Esophagus squamous epithelium (tissue), 4 donors: Measurements from ENCODE around the gene CLIP4.

ENCODE experiments used
- CTCF ChIP-seq, 6 experiments: fragments of 450-650 bp in 4 of 6; fragments of 200-600 bp in 2 of 6; sonication (generic) in 2 of 6; IDR thresholded peaks; one replicate each; pipeline ENCODE4 v1.5.1; 2016 to 2019; ENCODE audit warnings: antibody characterized with exemption in 6 of 6, mild to moderate bottlenecking in 4 of 6, moderate library complexity in 4 of 6
- POLR2A ChIP-seq, 4 donors: fragments of 450-650 bp; IDR thresholded peaks; one replicate each; pipeline ENCODE4 v1.6.1; 2017; ENCODE audit warnings: antibody characterized with exemption in 4 of 4, mild to moderate bottlenecking in 4 of 4, moderate library complexity in 3 of 4

DNA sequence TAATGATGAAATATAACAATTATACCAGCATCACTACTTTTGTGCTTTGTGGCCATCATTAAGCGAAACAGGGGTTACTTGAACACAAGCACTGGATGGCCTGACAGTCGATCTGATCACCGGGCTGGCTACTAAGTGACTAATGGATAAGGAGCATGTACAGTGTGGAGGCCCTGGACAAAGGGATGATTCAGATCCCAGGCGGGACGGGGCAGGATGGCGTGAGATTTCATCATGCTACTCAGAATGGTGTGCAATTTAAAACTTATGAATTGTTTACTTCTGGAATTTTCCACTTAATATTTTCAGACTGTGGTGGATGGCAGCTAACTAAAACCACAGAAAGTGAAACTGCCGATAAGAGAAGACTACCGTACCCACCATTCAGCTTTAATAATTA is 7.0 kb upstream of the CLIP4 start:
- TF ChIP-seq CTCF (IDR thresholded peaks at IDR 0.05) (no peak), POLR2A (IDR thresholded peaks at IDR 0.05) (no peak)
